Sciatic nerve (tissue), 2 donors: Measurements from ENCODE around the gene VWC2. TPM values are rescaled to one million over a fixed set of nuclear protein-coding genes. Genes with fewer than 3 reads are reported as not detected.

ENCODE experiments used
- ATAC-seq: fragments of 200-7000 bp; cut with Tn5 transposase; one replicate; pipeline ENCODE4 v1.9.1; 2020; ENCODE audit warnings: mild to moderate bottlenecking, moderate library complexity
- DNase-seq: peaks from one replicate; pipeline ENCODE4 v3.0.0-alpha.2; 2020; ENCODE audit warnings: low spot score
- intact Hi-C: fragments of 100-400 bp; cut with DNase I; formaldehyde crosslinking; loops from one replicate; pipeline ENCODE4 v1.14.2; 2022
- total RNA-seq: library from RNA; stranded (reverse); fragmentation: NEBNext Ultra II Directional; extraction: Animal tissue kit (Norgen Biotek cat#: 25700); gene quantifications from one replicate; pipeline ENCODE4 v1.2.1, GENCODE V29; 2021
- donor health status: DM: no; HTN: no; CAD: no.
- donor health status: DM: no; HTN: no; CAD: no.

VWC2 gene
- total RNA-seq, 1 donor from 2014 or later: 0.09 TPM

- intact Hi-C loops: no loop called here
- ATAC-seq: no peak
- no peak for DNase-seq
Measured at GRCh38 chr7:49892481-49892880, 119.0 kb downstream of the VWC2 start.

- DNase-seq (no peak), ATAC-seq (no peak)
- intact Hi-C loops: no loop called here
Measured at GRCh38 chr7:49893131-49893530, 119.7 kb downstream of the VWC2 start.

- ATAC-seq: no peak
- intact Hi-C loops: no loop called here
- DNase-seq: no peak
Measured at GRCh38 chr7:49894543-49894942, 121.1 kb downstream of the VWC2 start.

- DNase-seq (no peak), ATAC-seq (no peak)
- intact Hi-C loops: no loop called here
Measured at GRCh38 chr7:49911909-49912308, 138.5 kb downstream of the VWC2 start.

- ATAC-seq (no peak), DNase-seq (no peak)
Measured at GRCh38 chr7:49926720-49927119, 153.3 kb downstream of the VWC2 start.

GRCh38 chr7:49927631-49928030 is 154.2 kb downstream of the VWC2 start:
- intact Hi-C loops: no loop called here
- no peak for DNase-seq
- no peak for ATAC-seq

More at GRCh38 chr7:49926720-49927119, 153.3 kb downstream of the VWC2 start:
- intact Hi-C loops: no loop called here

- ATAC-seq: no peak
- intact Hi-C loops: no loop called here
Measured at GRCh38 chr7:49928787-49929186, 155.3 kb downstream of the VWC2 start.

GRCh38 chr7:49931627-49932026 is 158.2 kb downstream of the VWC2 start:
- intact Hi-C loops: no loop called here
- DNase-seq (no peak), ATAC-seq (no peak)

More at GRCh38 chr7:49928787-49929186, 155.3 kb downstream of the VWC2 start:
- no peak for DNase-seq

GRCh38 chr7:49937608-49938007 is 164.2 kb downstream of the VWC2 start:
- intact Hi-C loops: no loop called here
- no peak for ATAC-seq

More at GRCh38 chr7:49937608-49938007, 164.2 kb downstream of the VWC2 start:
- DNase-seq: no peak
